ENCODE data around the gene MT1X.
"Not testable (repeated sequence)": the region's sequence is repeated elsewhere in the genome, so short reads cannot be mapped to it uniquely, and the experiment has no call there.

The MT1X gene

GRCh38 chr16:56713794-56714193 is 31.5 kb downstream of the MT1X start:
- no peak for DNase-seq (ENCODE audit: low spot score)

- no peak for DNase-seq (ENCODE audit: low spot score)
Observed at GRCh38 chr16:56715126-56715525, 32.9 kb downstream of the MT1X start.

- DNase-seq (ENCODE audit: low spot score): no peak
Observed at GRCh38 chr16:56716761-56717160, 34.5 kb downstream of the MT1X start.

GRCh38 chr16:56717532-56717931 is 35.3 kb downstream of the MT1X start:
- not testable (repeated sequence) for DNase-seq (ENCODE audit: low spot score)

GRCh38 chr16:56722200-56722842 is 40.1 kb downstream of the MT1X start:
- DNase-seq (ENCODE audit: low spot score): no peak

- no peak for DNase-seq (ENCODE audit: low spot score)
Observed at GRCh38 chr16:56724191-56724590, 41.9 kb downstream of the MT1X start.

- DNase-seq (ENCODE audit: low spot score): no peak
Observed at GRCh38 chr16:56726283-56726682, 44.0 kb downstream of the MT1X start.

GRCh38 chr16:56726926-56727325 is 44.7 kb downstream of the MT1X start:
- no peak for DNase-seq (ENCODE audit: low spot score)

- no peak for DNase-seq (ENCODE audit: low spot score)
Observed at GRCh38 chr16:56728027-56728426, 45.8 kb downstream of the MT1X start.

GRCh38 chr16:56728980-56729734 is 46.9 kb downstream of the MT1X start:
- DNase-seq (ENCODE audit: low spot score): no peak

GRCh38 chr16:56729735-56730662 is 47.7 kb downstream of the MT1X start, which contains the start of gene NUP93:
Gene NUP93, plus strand, starts transcription at chr16:56730129. Its CDS starts 18,119 bp downstream, at chr16:56748248.
- peak; percentile 93 for DNase-seq (ENCODE audit: low spot score)

- DNase-seq (ENCODE audit: low spot score): peak; percentile 58
Observed at GRCh38 chr16:56732366-56732765, 50.1 kb downstream of the MT1X start.

GRCh38 chr16:56732832-56733231 is 50.6 kb downstream of the MT1X start:
- peak; percentile 27 for DNase-seq (ENCODE audit: low spot score)

Data from germinal center (tissue), 1 donor.